DOHH2 (cell line): ENCODE results near the gene LRIG3.

Source experiments
- CTCF ChIP-seq: fragments of 200-600 bp; sonication (generic); IDR thresholded peaks from one replicate; pipeline ENCODE4 v1.5.1; 2014; ENCODE audit warnings: antibody characterized with exemption, mild to moderate bottlenecking, low read depth, low read length; ENCODE audit not compliant: poor library complexity, severe bottlenecking
- EZH2phosphoT487 ChIP-seq: fragments of 200-600 bp; sonication (generic); IDR thresholded peaks from 2 replicates; pipeline ENCODE4 v1.6.1; 2017; ENCODE audit warnings: borderline replicate concordance, mild to moderate bottlenecking, antibody characterized with exemption, low read length, moderate library complexity, mixed read lengths

DNA sequence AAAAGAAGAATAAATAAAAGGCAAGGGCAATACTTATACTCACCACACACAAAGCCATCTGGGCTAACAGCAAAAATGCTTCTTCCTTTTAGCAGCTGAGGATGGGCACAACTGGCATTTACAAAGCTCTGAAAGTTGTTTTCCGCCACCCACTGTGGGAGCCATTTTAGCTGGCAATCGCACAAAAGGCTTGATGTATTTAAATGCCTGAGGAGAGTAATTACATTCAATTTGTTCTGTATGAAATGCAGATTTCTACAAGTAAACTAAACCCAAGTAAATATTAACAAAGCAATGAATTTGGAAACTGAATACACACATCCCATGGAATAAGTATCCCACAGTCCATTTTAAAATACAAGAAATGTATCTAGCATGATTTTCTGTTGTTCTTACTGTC lies 37.5 kb downstream of the LRIG3 start:
- TF ChIP-seq CTCF: no peak
- TF ChIP-seq EZH2phosphoT487: no peak
